Measurements from ENCODE around the gene SIGLEC14. TPM values are rescaled to one million over a fixed set of nuclear protein-coding genes. Genes with fewer than 3 reads are reported as not detected.

Gene SIGLEC14
- polyA plus RNA-seq, 1 donor from 2014 or later, result not detected

GRCh38 chr19:51652266-51652665 lies 5.6 kb upstream of the SIGLEC14 start:
- no peak overlapping the region for H3K27ac ChIP-seq (ENCODE audit: low read length)
- no peaks in the 10 kb centered on the region for H3F3A ChIP-seq (ENCODE audit: insufficient read depth, low read length, poor library complexity, severe bottlenecking)
- H3K27me3 ChIP-seq (ENCODE audit: insufficient read depth, low read depth, low read length), result no peaks in the 10 kb centered on the region
- H3K4me2 ChIP-seq (ENCODE audit: low read length), result no peak overlapping the region
- no peaks in the 10 kb centered on the region for H3K9me3 ChIP-seq (ENCODE audit: low read length)
- H3K4me3 ChIP-seq (ENCODE audit: low read length), result no peak overlapping the region
- H3K9me2 ChIP-seq (ENCODE audit: insufficient read depth, low read length), result no peaks in the 10 kb centered on the region
- H2AFZ ChIP-seq (ENCODE audit: low read depth, low read length), result no peak overlapping the region
- no peak for TF ChIP-seq CTCF (IDR thresholded peaks at IDR 0.05; ENCODE audit: poor library complexity, severe bottlenecking)
- TF ChIP-seq RAD21 (conservative IDR thresholded peaks at IDR 0.05), result no peak
- no peak for TF ChIP-seq EP300 (conservative IDR thresholded peaks at IDR 0.05; ENCODE audit: poor library complexity, severe bottlenecking)
- no peak for TF ChIP-seq TAF1 (IDR thresholded peaks at IDR 0.05; ENCODE audit: low read depth)
- no peak for TF ChIP-seq EZH2 (IDR thresholded peaks at IDR 0.05; ENCODE audit: borderline replicate concordance, insufficient read depth, low read length, poor library complexity, severe bottlenecking)
- TF ChIP-seq POLR2AphosphoS5 (IDR thresholded peaks at IDR 0.05), result no peak
- no peak for TF ChIP-seq MXI1 (conservative IDR thresholded peaks at IDR 0.05; ENCODE audit: poor library complexity, severe bottlenecking)
- TF ChIP-seq REST (IDR thresholded peaks at IDR 0.05; ENCODE audit: borderline replicate concordance), result no peak
- H3K79me2 ChIP-seq (replicated peaks; ENCODE audit: insufficient read depth, low read length), result no peaks in the 10 kb centered on the region
- H3K9ac ChIP-seq (ENCODE audit: low read length), result no peak overlapping the region
- H3K36me3 ChIP-seq (ENCODE audit: insufficient read depth, low read length), result no peaks in the 10 kb centered on the region
- H4K20me1 ChIP-seq (ENCODE audit: insufficient read depth), result no peaks in the 10 kb centered on the region

GRCh38 chr19:51651216-51651846 lies 4.7 kb upstream of the SIGLEC14 start:
- TF ChIP-seq POLR2AphosphoS5 (IDR thresholded peaks at IDR 0.05) (no peak), TAF1 (IDR thresholded peaks at IDR 0.05; ENCODE audit: low read depth) (no peak), MXI1 (conservative IDR thresholded peaks at IDR 0.05; ENCODE audit: poor library complexity, severe bottlenecking) (no peak), EP300 (conservative IDR thresholded peaks at IDR 0.05; ENCODE audit: poor library complexity, severe bottlenecking) (no peak), EZH2 (IDR thresholded peaks at IDR 0.05; ENCODE audit: borderline replicate concordance, insufficient read depth, low read length, poor library complexity, severe bottlenecking) (no peak), CTCF (IDR thresholded peaks at IDR 0.05; ENCODE audit: poor library complexity, severe bottlenecking) (no peak), REST (IDR thresholded peaks at IDR 0.05; ENCODE audit: borderline replicate concordance) (no peak), RAD21 (conservative IDR thresholded peaks at IDR 0.05) (no peak), SMC3 (conservative IDR thresholded peaks at IDR 0.05; ENCODE audit: poor library complexity) (no peak)
- Histone ChIP-seq H3K27me3 (ENCODE audit: insufficient read depth, low read depth, low read length) (no peaks in the 10 kb centered on the region), H3F3A (ENCODE audit: insufficient read depth, low read length, poor library complexity, severe bottlenecking) (no peaks in the 10 kb centered on the region), H3K79me2 (replicated peaks; ENCODE audit: insufficient read depth, low read length) (no peaks in the 10 kb centered on the region), H3K36me3 (ENCODE audit: insufficient read depth, low read length) (no peaks in the 10 kb centered on the region), H3K27ac (ENCODE audit: low read length) (no peak overlapping the region), H3K9ac (ENCODE audit: low read length) (no peak overlapping the region), H2AFZ (ENCODE audit: low read depth, low read length) (no peak overlapping the region), H4K20me1 (ENCODE audit: insufficient read depth) (no peaks in the 10 kb centered on the region), H3K9me2 (ENCODE audit: insufficient read depth, low read length) (no peaks in the 10 kb centered on the region), H3K4me2 (ENCODE audit: low read length) (no peak overlapping the region), H3K4me3 (ENCODE audit: low read length) (no peak overlapping the region), H3K9me3 (ENCODE audit: low read length) (no peaks in the 10 kb centered on the region)
